H9 (cell line): ENCODE measurements around the gene PDE8A. TPM values are rescaled to one million over a fixed set of nuclear protein-coding genes. Genes with fewer than 3 reads are reported as not detected.

Source experiments
- DNase-seq: peaks from one replicate; pipeline ENCODE4 v3.0.0-alpha.2; 2017
- H2AFZ ChIP-seq: one replicate; pipeline ENCODE4 v1.6.1; 2013; ENCODE audit warnings: mild to moderate bottlenecking, low read length, control low read depth, moderate library complexity
- H2AK5ac ChIP-seq: 2 replicates; pipeline ENCODE4 v1.6.1; 2013; ENCODE audit warnings: low read length, control low read depth, mixed read lengths; ENCODE audit not compliant: insufficient read length
- H2BK120ac ChIP-seq: one replicate; pipeline ENCODE4 v1.6.1; 2013; ENCODE audit warnings: low read depth, mild to moderate bottlenecking, low read length, control low read depth, inconsistent platforms; ENCODE audit not compliant: poor library complexity, severe bottlenecking
- H2BK12ac ChIP-seq: 2 replicates; pipeline ENCODE4 v1.6.1; 2013; ENCODE audit warnings: low read length, control low read depth, mixed read lengths, low read depth; ENCODE audit not compliant: insufficient read length
- H2BK15ac ChIP-seq: 2 replicates; pipeline ENCODE4 v1.6.1; 2013; ENCODE audit warnings: low read depth, low read length, control low read depth
- H2BK20ac ChIP-seq: one replicate; pipeline ENCODE4 v1.6.1; 2013; ENCODE audit warnings: low read depth, mild to moderate bottlenecking, low read length, control low read depth, inconsistent platforms; ENCODE audit not compliant: poor library complexity, severe bottlenecking
- H2BK5ac ChIP-seq: 2 replicates; pipeline ENCODE4 v1.6.1; 2013; ENCODE audit warnings: low read length, control low read depth, mixed read lengths; ENCODE audit not compliant: insufficient read length
- H3K14ac ChIP-seq: 2 replicates; pipeline ENCODE4 v1.6.1; 2013; ENCODE audit warnings: low read length, control low read depth; ENCODE audit not compliant: insufficient read depth
- H3K18ac ChIP-seq: 2 replicates; pipeline ENCODE4 v1.6.1; 2013; ENCODE audit warnings: low read depth, mild to moderate bottlenecking, mixed read lengths, low read length, control low read depth; ENCODE audit not compliant: insufficient read length
- H3K23ac ChIP-seq: 2 replicates; pipeline ENCODE4 v1.6.1; 2013; ENCODE audit warnings: low read length, control low read depth, mixed read lengths, low read depth; ENCODE audit not compliant: insufficient read length
- H3K23me2 ChIP-seq: 2 replicates; pipeline ENCODE4 v1.6.1; 2013; ENCODE audit warnings: low read depth, mild to moderate bottlenecking, mixed read lengths, low read length, control low read depth; ENCODE audit not compliant: insufficient read length, poor library complexity, severe bottlenecking
- H3K27ac ChIP-seq: 2 replicates; pipeline ENCODE4 v1.5.1; 2013; ENCODE audit warnings: low read length, control low read depth, mixed read lengths, low read depth; ENCODE audit not compliant: insufficient read length
- H3K27me3 ChIP-seq: 2 replicates; pipeline ENCODE4 v1.6.1; 2013; ENCODE audit warnings: low read length, control low read depth, inconsistent platforms; ENCODE audit not compliant: insufficient read depth
- H3K4ac ChIP-seq: 2 replicates; pipeline ENCODE4 v1.6.1; 2013; ENCODE audit warnings: low read depth, mild to moderate bottlenecking, control low read depth, inconsistent platforms, low read length, moderate library complexity
- H3K4me1 ChIP-seq: 2 replicates; pipeline ENCODE4 v1.6.1; 2013; ENCODE audit warnings: low read length, control low read depth, inconsistent platforms; ENCODE audit not compliant: insufficient read depth
- H3K4me2 ChIP-seq: 2 replicates; pipeline ENCODE4 v1.6.1; 2013; ENCODE audit warnings: low read length, control low read depth, mixed read lengths; ENCODE audit not compliant: insufficient read length, insufficient read depth
- H3K56ac ChIP-seq: 2 replicates; pipeline ENCODE4 v1.6.1; 2013; ENCODE audit warnings: low read depth, mild to moderate bottlenecking, mixed read lengths, low read length, control low read depth; ENCODE audit not compliant: insufficient read length
- H3K79me1 ChIP-seq: 2 replicates; pipeline ENCODE4 v1.6.1; 2013; ENCODE audit warnings: low read depth, mild to moderate bottlenecking, moderate library complexity, low read length, control low read depth, inconsistent platforms; ENCODE audit not compliant: insufficient read depth, poor library complexity, severe bottlenecking
- H3K79me2 ChIP-seq: 2 replicates; pipeline ENCODE4 v1.6.1; 2013; ENCODE audit warnings: low read length, control low read depth, inconsistent platforms; ENCODE audit not compliant: insufficient read depth
- H3K9ac ChIP-seq: 2 replicates; pipeline ENCODE4 v1.6.1; 2013; ENCODE audit warnings: low read length, control low read depth, mixed read lengths; ENCODE audit not compliant: insufficient read length; ENCODE audit errors: extremely low read depth
- H3K9me3 ChIP-seq: one replicate; pipeline ENCODE4 v1.6.1; 2013; ENCODE audit warnings: low read depth, low read length, inconsistent platforms; ENCODE audit not compliant: control insufficient read depth
- H3T11ph ChIP-seq: one replicate; pipeline ENCODE4 v1.6.1; 2013; ENCODE audit warnings: mild to moderate bottlenecking, low read length, control low read depth, inconsistent platforms
- H4K20me1 ChIP-seq: one replicate; pipeline ENCODE4 v1.6.1; 2013; ENCODE audit not compliant: control insufficient read depth, insufficient read length, insufficient read depth
- H4K5ac ChIP-seq: 2 replicates; pipeline ENCODE4 v1.6.1; 2013; ENCODE audit warnings: low read depth, mild to moderate bottlenecking, mixed read lengths, low read length, control low read depth; ENCODE audit not compliant: insufficient read length
- H4K8ac ChIP-seq: replicated peaks from 2 replicates; pipeline ENCODE4 v1.6.1; 2013; ENCODE audit warnings: low read length, control low read depth, mixed read lengths, low read depth; ENCODE audit not compliant: insufficient read length
- H4K91ac ChIP-seq: 2 replicates; pipeline ENCODE4 v1.6.1; 2013; ENCODE audit warnings: low read depth, mild to moderate bottlenecking, moderate library complexity, mixed read lengths, low read length, control low read depth; ENCODE audit not compliant: insufficient read length
- H3K27ac Mint-ChIP-seq, 3 experiments: 2 replicates in 2 of 3; 3 replicates in 1 of 3; pipeline ENCODE4 v1.8.0; 2020 to 2021; ENCODE audit warnings: mixed read lengths in 3 of 3, mild to moderate bottlenecking in 1 of 3, moderate library complexity in 1 of 3
- H3K27me3 Mint-ChIP-seq: 2 replicates; pipeline ENCODE4 v1.8.0; 2021; ENCODE audit warnings: low read depth, mild to moderate bottlenecking, moderate library complexity, mixed read lengths
- H3K36me3 Mint-ChIP-seq, 3 experiments: 2 replicates in 2 of 3; 3 replicates in 1 of 3; pipeline ENCODE4 v1.8.0; 2020 to 2021; ENCODE audit warnings: low read depth in 3 of 3, mixed read lengths in 3 of 3; ENCODE audit not compliant: insufficient read depth in 1 of 3
- H3K4me1 Mint-ChIP-seq, 2 experiments: 2 replicates each; pipeline ENCODE4 v1.8.0; 2020; ENCODE audit warnings: mixed read lengths in 2 of 2
- H3K4me3 Mint-ChIP-seq, 2 experiments: 2 replicates in 1 of 2; 3 replicates in 1 of 2; pipeline ENCODE4 v1.8.0; 2020 to 2021; ENCODE audit warnings: mild to moderate bottlenecking in 2 of 2, mixed read lengths in 2 of 2, moderate library complexity in 1 of 2
- H3K9me3 Mint-ChIP-seq, 2 experiments: 2 replicates in 1 of 2; 3 replicates in 1 of 2; pipeline ENCODE4 v1.8.0; 2020; ENCODE audit warnings: mild to moderate bottlenecking in 2 of 2, mixed read lengths in 2 of 2, moderate library complexity in 1 of 2
- CTCF ChIP-seq: fragments of 200-600 bp; sonication (generic); conservative IDR thresholded peaks from 3 replicates; pipeline ENCODE4 v1.8.0; 2021; ENCODE audit warnings: antibody characterized with exemption, mild to moderate bottlenecking
- WGBS: extraction: QIAGEN DNeasy Blood & Tissue Kit; methylation state at CpG from one replicate; pipeline ENCODE4 v1.1.7; 2013; ENCODE audit warnings: missing lambda C conversion rate, low lambda C conversion rate, mixed read lengths; ENCODE audit not compliant: insufficient read length; ENCODE audit errors: extremely low coverage; 5-methylcytosine and 5-hydroxymethylcytosine counted together
- total RNA-seq: library from RNA; stranded (reverse); gene quantifications from 2 replicates; pipeline ENCODE4 v1.2.1, GENCODE V29; 2021

The PDE8A gene
- total RNA-seq, 1 experiment from 2014 or later = 9.3 TPM

- Mint-ChIP-seq H3K27me3 (no peaks in the 10 kb centered on the region), H3K36me3 (no peaks in the 10 kb centered on the region), H3K9me3 (no peaks in the 10 kb centered on the region), H3K4me1 (no peaks in the 10 kb centered on the region), H3K4me3 (no peak overlapping the region), H3K27ac (no peak overlapping the region)
- no peaks in the 10 kb centered on the region for H3K79me2 ChIP-seq
- no peak overlapping the region for H3K27ac ChIP-seq
- H2BK12ac ChIP-seq = no peak overlapping the region
- no peak overlapping the region for H4K8ac ChIP-seq
- no peak overlapping the region for H2BK15ac ChIP-seq
- H3K4ac ChIP-seq = no peak overlapping the region
- no peak for DNase-seq
- no peak overlapping the region for H3K56ac ChIP-seq
- no peak overlapping the region for H3K9ac ChIP-seq
- H2BK20ac ChIP-seq = no peak overlapping the region
- no peak overlapping the region for H2BK5ac ChIP-seq
- no peak overlapping the region for H3K4me2 ChIP-seq
- H3T11ph ChIP-seq = no peak overlapping the region
- H3K9me3 ChIP-seq = no peaks in the 10 kb centered on the region
- no CpG with 5 or more reads among the region's 10 CpGs for WGBS
- no peaks in the 10 kb centered on the region for H4K20me1 ChIP-seq
- TF ChIP-seq CTCF = no peak
- H3K4me1 ChIP-seq = no peaks in the 10 kb centered on the region
- H2BK120ac ChIP-seq = no peak overlapping the region
- no peak overlapping the region for H2AK5ac ChIP-seq
- H4K91ac ChIP-seq = no peak overlapping the region
- H3K79me1 ChIP-seq = no peaks in the 10 kb centered on the region
- no peak overlapping the region for H3K18ac ChIP-seq
- no peak overlapping the region for H4K5ac ChIP-seq
- no peaks in the 10 kb centered on the region for H3K23me2 ChIP-seq
- no peak overlapping the region for H3K23ac ChIP-seq
- no peak overlapping the region for H3K14ac ChIP-seq
- H3K27me3 ChIP-seq = no peaks in the 10 kb centered on the region
- no peak overlapping the region for H2AFZ ChIP-seq
These were observed 37.3 kb upstream of the PDE8A start for GRCh38 chr15:84944311-84944710.
